Mucosa of gallbladder (tissue), 1 donor: ENCODE results near the gene IQSEC1. TPM values are rescaled to one million over a fixed set of nuclear protein-coding genes. Genes with fewer than 3 reads are reported as not detected.
"Not testable (repeated sequence)": the region's sequence is repeated elsewhere in the genome, so short reads cannot be mapped to it uniquely, and the experiment has no call there.

ENCODE experiments used
- DNase-seq: peaks from one replicate; pipeline ENCODE4 v3.0.0-alpha.2; 2020; ENCODE audit warnings: low spot score
- total RNA-seq: library from RNA; stranded (reverse); gene quantifications from one replicate; pipeline ENCODE4 v1.2.1, GENCODE V29; 2021
- donor health status: DM: no; HTN: no; CAD: no.

The IQSEC1 gene
- total RNA-seq, 1 donor from 2014 or later: 49.8 TPM

- no peak for DNase-seq
These were observed 178.6 kb downstream of the IQSEC1 start for GRCh38 chr3:12894629-12895028.

GRCh38 chr3:12893852-12894251, 179.4 kb downstream of the IQSEC1 start:
- no peak for DNase-seq

GRCh38 chr3:12893247-12893646, 180.0 kb downstream of the IQSEC1 start:
- DNase-seq: no peak

GRCh38 chr3:12892840-12893189, 180.4 kb downstream of the IQSEC1 start:
- no peak for DNase-seq

- DNase-seq: peak; percentile 53
These were observed 181.0 kb downstream of the IQSEC1 start for GRCh38 chr3:12891985-12892839.

GRCh38 chr3:12891391-12891984, 181.7 kb downstream of the IQSEC1 start:
- DNase-seq: no peak

GRCh38 chr3:12890610-12891390, 182.4 kb downstream of the IQSEC1 start:
- no peak for DNase-seq

- DNase-seq: no peak
These were observed 186.5 kb downstream of the IQSEC1 start for GRCh38 chr3:12886736-12887135.

GRCh38 chr3:12886106-12886679, 187.0 kb downstream of the IQSEC1 start:
- no peak for DNase-seq

GRCh38 chr3:12885583-12885930, 187.7 kb downstream of the IQSEC1 start:
- DNase-seq: no peak

GRCh38 chr3:12884790-12885582, 188.2 kb downstream of the IQSEC1 start:
- DNase-seq: no peak

- peak; percentile 30 for DNase-seq
These were observed 189.0 kb downstream of the IQSEC1 start for GRCh38 chr3:12884186-12884680.

- no peak for DNase-seq
These were observed 190.6 kb downstream of the IQSEC1 start for GRCh38 chr3:12882336-12883310.

- DNase-seq: not testable (repeated sequence)
These were observed 191.4 kb downstream of the IQSEC1 start for GRCh38 chr3:12881858-12882257.

GRCh38 chr3:12879191-12879815, 193.9 kb downstream of the IQSEC1 start:
- DNase-seq: no peak

GRCh38 chr3:12878758-12879157, 194.5 kb downstream of the IQSEC1 start:
- DNase-seq: not testable (repeated sequence)

GRCh38 chr3:12878141-12878574, 195.1 kb downstream of the IQSEC1 start:
- DNase-seq: no peak

GRCh38 chr3:12877040-12877439, 196.2 kb downstream of the IQSEC1 start:
- no peak for DNase-seq
